Activated naive CD8-positive, alpha-beta T cell treated with anti-CD3 and anti-CD28 coated beads for 36 hours (primary cell): ENCODE results near the gene SHISA3. TPM values are rescaled to one million over a fixed set of nuclear protein-coding genes. Genes with fewer than 3 reads are reported as not detected.
"Not testable (repeated sequence)": the region's sequence is repeated elsewhere in the genome, so short reads cannot be mapped to it uniquely, and the experiment has no call there.

ENCODE experiments used
- DNase-seq: peaks from one replicate; pipeline ENCODE4 v3.0.0; 2021
- H3K27ac Mint-ChIP-seq: one replicate; pipeline ENCODE4 v1.8.0; 2022; ENCODE audit warnings: mild to moderate bottlenecking, moderate library complexity, mixed read lengths
- H3K27me3 Mint-ChIP-seq: one replicate; pipeline ENCODE4 v1.8.0; 2022; ENCODE audit warnings: mild to moderate bottlenecking, mixed read lengths
- H3K36me3 Mint-ChIP-seq: one replicate; pipeline ENCODE4 v1.8.0; 2021; ENCODE audit warnings: mild to moderate bottlenecking, mixed read lengths
- H3K4me1 Mint-ChIP-seq: one replicate; pipeline ENCODE4 v1.8.0; 2021; ENCODE audit warnings: mixed read lengths
- H3K4me3 Mint-ChIP-seq: one replicate; pipeline ENCODE4 v1.8.0; 2022; ENCODE audit warnings: mild to moderate bottlenecking, moderate library complexity, mixed read lengths
- H3K9me3 Mint-ChIP-seq: one replicate; pipeline ENCODE4 v1.8.0; 2022; ENCODE audit warnings: mixed read lengths
- total RNA-seq, 2 experiments: library from RNA; stranded (reverse); gene quantifications; one replicate each; pipeline ENCODE4 v1.2.3, GENCODE V29; 2021

The SHISA3 gene
- total RNA-seq, 2 experiments from 2014 or later = 0.21 to 0.32 TPM

DNA sequence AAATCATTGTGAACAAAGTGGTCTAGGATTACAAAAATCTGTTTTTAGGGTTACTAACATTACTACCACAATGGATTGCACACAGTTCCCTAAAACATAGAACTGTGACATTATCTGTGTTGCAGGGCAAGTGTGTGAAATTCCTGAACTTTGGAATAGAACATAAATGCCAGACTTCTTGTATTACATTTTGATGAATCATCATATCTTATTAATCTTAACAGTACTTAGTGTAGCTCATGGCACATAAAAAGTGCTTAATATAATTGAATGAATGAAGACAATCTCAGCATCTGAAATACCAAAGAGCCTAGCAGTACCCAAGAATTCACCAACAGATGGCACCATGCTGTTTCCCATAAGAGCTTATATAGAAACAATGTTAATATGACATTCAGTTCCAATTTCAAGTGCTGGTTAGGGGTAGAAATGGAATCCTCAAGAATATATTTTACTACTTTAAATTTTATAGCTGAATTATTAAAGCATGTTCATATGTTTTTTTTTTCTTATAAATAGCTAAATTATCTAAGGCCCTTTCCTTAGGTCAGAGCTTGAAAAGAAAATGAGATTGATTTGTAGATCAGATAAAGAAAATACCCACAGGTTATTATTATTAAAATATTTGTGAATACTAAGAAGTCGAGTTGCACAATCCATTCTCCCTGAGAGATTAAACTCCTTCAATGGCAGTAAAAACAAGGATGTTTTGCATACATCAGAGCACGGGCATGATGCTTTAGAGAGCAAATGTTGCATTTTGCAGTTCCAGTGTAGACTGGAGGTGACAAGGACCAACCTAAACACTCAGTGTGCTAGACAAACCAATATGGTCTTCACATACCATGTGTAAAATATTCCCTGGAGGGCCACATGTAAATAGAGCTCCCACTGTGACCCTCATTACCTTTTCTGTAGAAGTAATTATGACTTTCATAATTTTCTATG, 25.7 kb upstream of the SHISA3 start:
- no peaks in the 10 kb centered on the region for H3K36me3 Mint-ChIP-seq
- no peaks in the 10 kb centered on the region for H3K9me3 Mint-ChIP-seq
- H3K27me3 Mint-ChIP-seq = peaks cover 13% of the 10 kb centered on the region
- no peak overlapping the region for H3K27ac Mint-ChIP-seq
- no peak for DNase-seq
- no peaks in the 10 kb centered on the region for H3K4me1 Mint-ChIP-seq
- H3K4me3 Mint-ChIP-seq = no peak overlapping the region

DNA sequence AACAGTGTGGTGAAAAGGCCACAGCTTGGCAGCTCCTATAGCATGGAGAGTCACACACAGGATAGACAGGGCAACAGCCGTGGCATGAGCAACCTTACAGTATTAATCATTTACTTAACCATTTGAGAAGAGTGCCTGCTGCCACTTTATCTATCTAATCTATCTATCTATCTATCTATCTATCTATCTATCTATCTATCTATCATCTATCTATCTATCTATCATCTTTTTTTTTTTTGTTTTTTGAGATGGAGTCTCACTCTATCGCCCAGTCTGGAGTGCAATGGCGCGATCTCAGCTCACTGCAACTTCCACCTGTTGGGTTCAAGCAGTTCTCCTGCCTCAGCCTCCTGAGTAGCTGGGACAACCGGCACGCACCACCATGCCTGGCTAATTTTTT, 25.0 kb upstream of the SHISA3 start:
- DNase-seq, H3K9me3 Mint-ChIP-seq, H3K4me1 Mint-ChIP-seq, H3K4me3 Mint-ChIP-seq, H3K36me3 Mint-ChIP-seq, H3K27ac Mint-ChIP-seq: not testable (repeated sequence)
- peaks cover 11% of the 10 kb centered on the region for H3K27me3 Mint-ChIP-seq

DNA sequence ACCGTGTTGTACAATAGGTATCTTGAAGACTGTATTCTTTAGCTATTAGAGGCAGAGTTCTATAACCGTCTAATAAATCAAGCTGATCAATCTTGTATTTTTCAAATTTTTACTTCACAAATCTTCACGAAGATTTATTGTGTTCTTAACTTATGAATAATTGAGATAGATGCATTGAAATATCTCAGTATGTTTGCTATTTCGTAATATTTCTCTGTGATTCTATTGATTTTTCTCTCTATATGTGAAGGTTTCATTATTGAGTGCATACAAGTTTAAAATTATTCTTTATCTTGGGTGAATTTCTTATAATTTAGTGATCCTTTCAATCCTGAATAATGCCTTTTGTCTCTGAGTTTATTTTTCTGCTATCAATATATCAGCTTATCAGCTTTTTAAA, 19.8 kb upstream of the SHISA3 start:
- no peak for DNase-seq
- Mint-ChIP-seq H3K27me3 (peaks cover 31% of the 10 kb centered on the region), H3K4me1 (no peaks in the 10 kb centered on the region), H3K9me3 (no peaks in the 10 kb centered on the region), H3K4me3 (no peak overlapping the region), H3K36me3 (no peaks in the 10 kb centered on the region), H3K27ac (no peak overlapping the region)

DNA sequence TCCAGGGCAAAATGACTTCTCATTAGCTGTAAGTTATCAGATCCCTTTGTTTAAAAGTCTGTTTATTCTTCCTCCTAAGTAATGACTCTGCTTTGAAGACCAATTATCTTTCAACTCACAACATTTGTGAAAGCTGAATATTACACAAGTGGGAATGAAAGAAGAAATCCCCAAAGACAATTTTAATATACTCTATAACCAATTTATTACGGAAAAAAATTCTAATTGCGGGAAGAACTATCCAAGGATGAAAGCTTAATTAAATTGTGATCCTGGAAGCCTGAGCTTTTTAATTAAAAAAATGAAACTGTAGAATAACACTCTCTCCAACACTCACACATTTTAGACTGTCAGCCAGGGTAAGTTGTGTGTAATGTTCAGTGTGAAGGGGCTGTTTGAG, 15.6 kb upstream of the SHISA3 start:
- no peaks in the 10 kb centered on the region for H3K36me3 Mint-ChIP-seq
- no peak overlapping the region for H3K4me3 Mint-ChIP-seq
- H3K9me3 Mint-ChIP-seq = no peaks in the 10 kb centered on the region
- no peak for DNase-seq
- peaks cover 30% of the 10 kb centered on the region for H3K27me3 Mint-ChIP-seq
- H3K4me1 Mint-ChIP-seq = no peaks in the 10 kb centered on the region
- no peak overlapping the region for H3K27ac Mint-ChIP-seq

DNA sequence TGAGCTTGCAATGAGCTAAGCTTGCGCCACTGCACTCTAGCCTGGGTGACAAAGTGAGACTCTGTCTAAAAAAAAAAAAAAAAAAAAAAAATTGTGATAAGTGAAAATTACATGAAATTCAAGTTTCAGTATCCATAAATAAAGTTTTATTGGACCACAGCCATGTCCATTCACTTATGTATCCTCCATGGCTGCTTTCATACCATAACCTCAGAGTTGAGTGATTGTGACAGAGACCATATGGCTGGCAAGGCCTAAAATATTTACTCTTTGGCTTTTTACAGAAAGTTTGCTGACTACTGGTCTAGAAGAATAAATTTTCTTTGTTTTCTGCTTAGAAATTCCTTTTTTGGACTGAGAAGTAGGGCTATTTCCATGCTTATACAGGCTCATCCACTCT, 11.8 kb upstream of the SHISA3 start:
- Mint-ChIP-seq H3K4me1 (no peaks in the 10 kb centered on the region), H3K9me3 (no peaks in the 10 kb centered on the region), H3K27ac (no peak overlapping the region), H3K27me3 (peaks cover 19% of the 10 kb centered on the region), H3K36me3 (no peaks in the 10 kb centered on the region), H3K4me3 (no peak overlapping the region)
- no peak for DNase-seq

DNA sequence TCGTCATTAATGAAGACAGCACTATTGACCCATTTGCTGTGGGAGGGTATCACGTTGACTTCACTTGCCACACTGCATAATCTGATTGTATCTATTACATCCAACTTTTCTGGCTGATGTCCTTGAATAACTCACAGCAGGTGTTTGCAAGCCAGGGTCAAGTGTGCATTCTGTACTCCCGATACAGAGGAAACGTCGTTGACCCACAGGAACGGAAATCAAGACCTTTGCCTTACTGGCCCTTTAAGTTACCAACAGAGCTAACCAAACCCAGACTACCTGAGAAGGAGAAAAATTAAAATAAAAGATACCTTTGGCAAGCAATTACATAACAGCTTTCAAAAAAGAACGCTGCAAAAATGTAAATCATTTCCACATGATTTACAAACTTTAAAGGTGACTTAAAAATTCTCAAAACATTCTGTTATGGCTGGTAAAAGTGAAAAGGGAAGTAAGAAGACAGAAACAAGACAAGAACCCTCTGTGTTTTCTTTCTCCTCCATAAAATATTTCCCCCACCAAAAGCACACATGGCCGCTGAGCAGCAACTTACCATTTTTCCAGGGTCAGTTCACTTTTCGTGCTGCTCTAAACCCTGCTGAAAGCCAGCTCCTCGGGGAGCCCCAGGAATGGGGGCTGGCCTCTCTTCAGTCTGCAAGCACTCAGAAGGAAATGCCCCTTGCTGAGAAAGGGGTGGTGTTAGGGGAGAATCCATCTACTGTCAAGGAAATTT, 6.5 kb upstream of the SHISA3 start:
- Mint-ChIP-seq H3K4me3 (no peak overlapping the region), H3K27me3 (peaks cover 27% of the 10 kb centered on the region), H3K9me3 (no peaks in the 10 kb centered on the region), H3K36me3 (no peaks in the 10 kb centered on the region), H3K27ac (no peak overlapping the region), H3K4me1 (no peaks in the 10 kb centered on the region)
- DNase-seq = no peak

DNA sequence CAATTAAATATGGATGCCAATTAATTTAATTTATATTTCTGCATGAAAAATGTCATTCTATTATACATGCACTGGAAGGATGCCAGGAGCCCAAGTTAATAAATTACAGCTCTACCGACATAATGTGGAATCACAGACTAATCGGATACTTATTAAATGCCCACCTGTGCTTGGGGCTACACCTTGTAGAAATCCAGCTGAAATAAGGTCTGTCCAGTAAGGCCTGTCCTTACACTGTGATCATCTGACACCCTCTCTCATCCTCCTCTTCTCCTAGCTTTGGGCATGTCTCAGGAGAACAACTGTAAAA, 6.0 kb upstream of the SHISA3 start:
- Mint-ChIP-seq H3K4me3 (no peak overlapping the region), H3K36me3 (no peaks in the 10 kb centered on the region), H3K27ac (no peak overlapping the region), H3K27me3 (peaks cover 32% of the 10 kb centered on the region), H3K9me3 (no peaks in the 10 kb centered on the region), H3K4me1 (peaks cover under 1% of the 10 kb centered on the region)
- DNase-seq = no peak

DNA sequence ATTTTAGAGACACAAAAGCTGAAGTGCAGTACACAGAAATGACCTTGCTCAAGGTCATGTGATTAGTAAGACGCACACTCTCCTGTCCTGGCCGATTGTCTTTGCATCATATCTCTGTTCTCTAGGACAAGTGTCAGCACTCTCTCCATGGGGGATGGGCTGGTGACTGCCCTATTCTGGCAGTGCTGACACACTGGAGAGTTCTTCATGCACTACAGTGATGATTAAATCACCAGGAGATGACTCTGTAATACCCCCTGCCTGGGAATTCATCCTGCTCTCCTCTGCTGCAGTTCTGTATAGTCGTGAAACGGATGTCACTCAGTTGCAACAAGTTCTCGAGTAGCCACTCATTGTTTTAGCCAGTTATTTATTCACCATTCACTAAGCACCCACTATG, 5.3 kb upstream of the SHISA3 start:
- Mint-ChIP-seq H3K27ac (no peak overlapping the region), H3K4me1 (peaks cover 7% of the 10 kb centered on the region), H3K36me3 (no peaks in the 10 kb centered on the region), H3K4me3 (no peak overlapping the region), H3K27me3 (peaks cover 39% of the 10 kb centered on the region), H3K9me3 (no peaks in the 10 kb centered on the region)
- DNase-seq = no peak

DNA sequence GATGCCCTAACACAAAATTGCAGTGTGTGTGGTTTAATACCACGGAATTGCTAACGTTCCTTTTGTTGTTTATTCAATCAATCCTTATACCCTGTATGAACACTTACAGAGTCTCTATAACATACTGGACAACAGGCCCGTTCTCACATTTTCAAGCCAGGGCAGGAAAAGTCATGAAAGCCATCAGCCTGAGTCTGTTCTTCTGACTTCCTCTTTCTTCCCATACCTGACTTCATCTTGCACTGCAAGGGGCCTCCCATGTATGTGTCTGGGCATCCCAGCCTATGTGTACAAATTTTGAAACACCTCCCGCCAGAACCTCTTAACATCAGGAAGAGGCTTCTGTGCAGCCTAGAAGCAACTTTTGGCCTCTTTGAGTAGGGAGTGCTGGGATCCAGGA, 4.9 kb upstream of the SHISA3 start:
- DNase-seq = no peak
- H3K9me3 Mint-ChIP-seq = no peaks in the 10 kb centered on the region
- H3K4me3 Mint-ChIP-seq = no peak overlapping the region
- H3K36me3 Mint-ChIP-seq = no peaks in the 10 kb centered on the region
- H3K27me3 Mint-ChIP-seq = peaks cover 44% of the 10 kb centered on the region
- no peak overlapping the region for H3K27ac Mint-ChIP-seq
- H3K4me1 Mint-ChIP-seq = peaks cover 11% of the 10 kb centered on the region

DNA sequence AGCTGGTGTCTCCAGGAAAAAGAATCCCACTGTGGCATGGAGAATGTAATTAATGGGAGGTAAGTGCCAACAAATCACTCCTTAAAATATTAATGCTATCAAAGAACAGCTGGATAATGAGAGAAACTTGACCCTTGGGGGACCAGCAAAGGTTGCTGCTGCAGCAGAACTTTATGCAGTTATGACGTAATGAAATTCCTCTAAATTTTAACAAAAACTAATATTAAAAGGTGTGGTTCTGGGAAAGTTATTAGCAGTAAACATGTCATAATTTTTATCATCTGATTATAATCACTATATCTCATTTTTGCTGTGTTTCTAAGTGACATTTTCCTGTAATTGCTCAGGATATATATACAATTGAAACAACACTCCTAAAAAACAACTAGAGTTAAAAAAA, 1.7 kb upstream of the SHISA3 start:
- H3K27ac Mint-ChIP-seq = no peak overlapping the region

DNA sequence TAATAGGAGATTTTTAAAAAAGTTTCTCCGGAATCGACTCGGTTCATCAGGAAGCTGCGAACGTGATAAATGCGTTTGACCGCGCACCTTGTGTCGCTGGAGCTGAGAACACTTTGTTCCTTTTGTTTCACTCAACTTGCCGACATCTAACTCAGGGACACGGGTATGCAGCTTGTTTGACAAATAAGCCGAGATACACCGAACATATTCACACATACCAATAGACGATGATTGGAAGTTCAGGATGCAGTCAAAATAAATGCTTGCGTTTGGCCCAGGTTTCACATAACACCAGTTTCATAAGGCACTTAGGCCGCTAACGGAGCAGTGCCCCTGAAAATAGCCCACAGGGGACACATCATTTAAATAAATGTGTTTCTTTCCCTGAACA, 932 bp upstream of the SHISA3 start:
- no peaks in the 10 kb centered on the region for H3K36me3 Mint-ChIP-seq
- no peak for DNase-seq
- peaks cover 25% of the 10 kb centered on the region for H3K4me1 Mint-ChIP-seq
- no peak overlapping the region for H3K27ac Mint-ChIP-seq
- H3K27me3 Mint-ChIP-seq = peaks cover 78% of the 10 kb centered on the region
- H3K4me3 Mint-ChIP-seq = peak overlapping the region; percentile 71
- H3K9me3 Mint-ChIP-seq = no peaks in the 10 kb centered on the region

More for the DNA sequence above, 1.7 kb upstream of the SHISA3 start:
- Mint-ChIP-seq H3K4me1 (peaks cover 25% of the 10 kb centered on the region), H3K4me3 (no peak overlapping the region), H3K9me3 (no peaks in the 10 kb centered on the region), H3K36me3 (no peaks in the 10 kb centered on the region), H3K27me3 (peaks cover 71% of the 10 kb centered on the region)
- no peak for DNase-seq

DNA sequence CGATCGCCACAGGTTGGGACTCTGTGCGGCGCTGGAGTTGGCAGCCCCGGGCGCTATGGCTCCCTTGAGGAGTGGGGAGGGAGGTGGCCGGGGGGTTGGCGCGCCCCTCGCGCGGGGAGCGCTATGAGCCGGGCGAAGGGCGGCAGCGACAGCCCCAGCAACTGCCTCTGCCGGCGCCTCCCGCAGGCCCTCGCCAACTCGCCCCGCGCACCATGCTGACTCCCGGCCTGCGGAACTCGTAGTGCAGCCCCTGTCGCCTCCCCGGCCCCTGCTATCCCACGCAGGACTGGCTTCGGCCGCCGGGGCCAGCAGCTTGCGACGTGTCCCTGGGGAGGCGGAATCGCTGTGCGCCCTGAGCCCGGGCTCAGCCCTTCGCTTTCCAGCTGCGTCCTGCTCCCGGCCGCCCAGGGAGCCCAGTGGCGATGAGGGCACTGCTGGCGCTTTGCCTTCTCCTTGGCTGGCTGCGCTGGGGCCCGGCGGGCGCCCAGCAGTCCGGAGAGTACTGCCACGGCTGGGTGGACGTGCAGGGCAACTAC, 415 bp downstream of the SHISA3 start:
- H3K27me3 Mint-ChIP-seq = peaks cover 82% of the 10 kb centered on the region
- H3K27ac Mint-ChIP-seq = no peak overlapping the region
- H3K4me1 Mint-ChIP-seq = peaks cover 25% of the 10 kb centered on the region
- no peaks in the 10 kb centered on the region for H3K36me3 Mint-ChIP-seq
- no peaks in the 10 kb centered on the region for H3K9me3 Mint-ChIP-seq
- H3K4me3 Mint-ChIP-seq = peak overlapping the region; percentile 71
- peak; percentile 19 for DNase-seq

DNA sequence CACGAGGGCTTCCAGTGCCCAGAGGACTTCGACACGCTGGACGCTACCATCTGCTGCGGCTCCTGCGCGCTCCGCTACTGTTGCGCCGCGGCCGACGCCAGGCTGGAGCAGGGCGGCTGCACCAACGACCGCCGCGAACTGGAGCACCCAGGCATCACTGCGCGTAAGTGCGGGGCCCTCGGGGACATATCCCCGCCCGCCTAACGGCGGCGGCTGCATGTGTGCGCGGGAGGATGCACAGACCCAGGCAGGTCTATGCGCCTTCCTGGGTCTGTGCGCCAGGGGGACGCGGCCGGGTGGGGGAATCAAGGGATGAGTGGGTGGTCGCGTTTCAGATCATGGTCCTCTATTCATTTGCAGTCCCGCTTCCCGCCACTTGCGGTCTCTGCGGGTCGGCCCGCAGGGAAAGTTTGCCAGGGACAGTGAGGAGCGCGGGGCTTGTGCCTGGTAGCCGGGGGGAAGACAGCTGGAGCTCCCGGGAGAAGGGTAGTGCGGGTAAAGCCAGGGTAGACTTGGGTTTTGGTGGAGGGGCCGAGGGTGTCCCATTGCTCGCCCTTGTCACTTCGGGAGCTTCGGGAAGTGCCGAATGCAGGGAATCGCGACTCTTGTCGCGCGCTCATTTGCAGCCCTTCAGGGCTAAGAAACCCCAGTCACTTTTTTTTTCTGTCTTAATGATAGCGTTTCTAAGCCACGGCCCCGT, 1.0 kb downstream of the SHISA3 start:
- Mint-ChIP-seq H3K36me3 (no peaks in the 10 kb centered on the region), H3K4me3 (peak overlapping the region; percentile 61), H3K4me1 (peaks cover 25% of the 10 kb centered on the region), H3K27me3 (peaks cover 83% of the 10 kb centered on the region), H3K27ac (no peak overlapping the region), H3K9me3 (no peaks in the 10 kb centered on the region)
- DNase-seq = peak; percentile 38

DNA sequence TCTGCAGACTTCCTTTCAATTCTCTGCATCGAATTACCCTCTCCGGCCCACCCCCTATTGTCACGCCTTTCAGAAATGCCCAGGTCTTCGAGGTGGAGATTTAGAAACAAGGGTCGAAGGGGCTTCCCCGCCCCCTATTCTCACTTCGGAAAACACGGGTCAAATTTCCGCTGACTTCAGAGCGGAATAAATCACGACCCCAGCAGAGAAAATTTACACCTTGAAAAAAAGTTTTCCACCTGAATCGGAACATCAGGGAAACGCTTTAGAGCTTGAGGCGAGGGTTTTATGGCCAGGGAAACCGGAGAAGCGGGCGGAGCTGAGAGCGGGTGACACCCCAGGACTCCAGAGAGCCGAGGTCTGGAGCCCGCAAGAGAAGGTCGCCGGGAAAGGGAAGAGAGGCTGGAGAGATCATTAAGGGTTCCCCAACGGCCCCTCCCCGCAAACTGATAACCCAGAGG, 1.6 kb downstream of the SHISA3 start:
- Mint-ChIP-seq H3K9me3 (no peaks in the 10 kb centered on the region), H3K36me3 (no peaks in the 10 kb centered on the region), H3K27me3 (peaks cover 82% of the 10 kb centered on the region)

DNA sequence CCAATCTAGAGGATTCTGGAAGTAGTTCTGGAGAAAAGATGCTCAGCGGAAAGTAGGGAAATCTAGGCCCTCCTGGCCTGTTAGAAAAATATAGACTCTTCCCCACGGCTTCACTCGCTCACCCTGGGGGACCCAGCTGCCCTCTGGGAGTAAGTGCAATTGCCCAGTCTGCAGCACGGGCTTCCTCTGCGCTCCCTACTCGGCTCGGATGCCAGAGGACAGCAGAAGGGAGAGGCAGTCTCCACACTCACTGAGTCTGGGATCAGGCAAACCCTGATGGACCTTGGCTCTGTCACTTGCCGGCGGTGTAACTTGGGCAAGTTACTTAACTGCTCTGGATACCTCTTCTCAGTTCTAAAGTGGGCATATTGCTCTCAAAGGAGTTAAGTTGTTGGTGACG, 2.1 kb downstream of the SHISA3 start:
- peaks cover 85% of the 10 kb centered on the region for H3K27me3 Mint-ChIP-seq
- no peaks in the 10 kb centered on the region for H3K9me3 Mint-ChIP-seq
- peaks cover 25% of the 10 kb centered on the region for H3K4me1 Mint-ChIP-seq
- no peaks in the 10 kb centered on the region for H3K36me3 Mint-ChIP-seq
- no peak overlapping the region for H3K27ac Mint-ChIP-seq
- no peak for DNase-seq
- H3K4me3 Mint-ChIP-seq = no peak overlapping the region

More for the DNA sequence above, 1.6 kb downstream of the SHISA3 start:
- H3K4me1 Mint-ChIP-seq = peaks cover 25% of the 10 kb centered on the region
- no peak overlapping the region for H3K27ac Mint-ChIP-seq
- peak overlapping the region; percentile 61 for H3K4me3 Mint-ChIP-seq
- DNase-seq = peak; percentile 19
